Measurements from ENCODE around the gene MSH4.

GRCh38 chr1:75771978-75772377 lies 24.7 kb upstream of the MSH4 start:
- TF ChIP-seq EZH2phosphoT487 (IDR thresholded peaks at IDR 0.05; ENCODE audit: borderline replicate concordance, low read depth, low read length) = no peak
- TF ChIP-seq CTCF (conservative IDR thresholded peaks at IDR 0.05; ENCODE audit: low read length) = no peak
